ENCODE measurements around the gene MFGE8.
"Not testable (repeated sequence)": the region's sequence is repeated elsewhere in the genome, so short reads cannot be mapped to it uniquely, and the experiment has no call there.

- TF ChIP-seq FOXM1 (IDR thresholded peaks at IDR 0.05; ENCODE audit: borderline replicate concordance); SUZ12 (IDR thresholded peaks at IDR 0.05); LEF1 (IDR thresholded peaks at IDR 0.05; ENCODE audit: borderline replicate concordance); PKNOX1 (IDR thresholded peaks at IDR 0.05); SP1 (IDR thresholded peaks at IDR 0.05): not testable (repeated sequence)
These were observed 15.0 kb upstream of the MFGE8 start for GRCh38 chr15:88928192-88928591.
